ENCODE results near the gene WNT7B. TPM values are rescaled to one million over a fixed set of nuclear protein-coding genes. Genes with fewer than 3 reads are reported as not detected.

WNT7B gene
- total RNA-seq (2021) (0.18 to 0.33 TPM (median 0.23 TPM) in 3 replicates), Bru-seq, nascent RNA (percentile 2 among the genes with signal in this experiment)
- long read RNA-seq, experiment 1: 0 reads
- long read RNA-seq, experiment 2: 0 reads
- long read RNA-seq, experiment 3: 0 reads

DNA sequence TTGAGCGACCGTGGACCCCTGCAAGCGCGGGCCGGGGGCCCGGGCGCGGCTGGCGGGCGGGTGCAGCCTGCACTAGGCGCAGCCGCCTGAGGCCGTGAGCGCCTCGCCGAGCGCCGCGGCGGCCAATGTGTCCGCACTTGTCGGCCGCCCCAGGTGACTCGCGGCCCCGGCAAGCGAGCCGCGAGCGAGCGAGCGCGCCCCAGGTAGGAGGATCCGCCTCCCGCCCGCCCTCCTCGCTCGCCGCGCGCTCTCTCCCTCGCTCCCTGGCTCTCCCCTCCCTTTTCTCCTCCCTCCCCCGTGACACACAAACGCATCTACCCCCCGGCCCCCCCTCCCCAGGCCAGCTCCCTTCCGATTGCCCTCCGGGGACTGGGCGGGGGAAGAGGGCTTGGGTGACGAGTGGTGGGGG, at the start of gene WNT7B:
TSS of gene WNT7B (minus strand) at position 160 of the 409 bp plus-strand sequence. CDS start 408 bp downstream, outside the sequence.
- H3K9me3 Mint-ChIP-seq: no peaks in the 10 kb centered on the region
- H3K4me1 Mint-ChIP-seq: peaks cover 11% of the 10 kb centered on the region
- peaks cover 3% of the 10 kb centered on the region for H3K36me3 Mint-ChIP-seq
- H3K27me3 Mint-ChIP-seq (ENCODE audit: low read depth): peaks cover 53% of the 10 kb centered on the region
- H3K4me3 Mint-ChIP-seq: peak within 1 kb of the TSS; percentile 68
- ChIA-PET POLR2A (no interaction called here), CTCF (interaction anchor here (1.6 kb wide), 1 partner anchor 29 kb away, joined by 8 read pairs; no protein-coding TSS in a partner anchor)
- ATAC-seq: peak; percentile 4
- DNase-seq (ENCODE audit: low spot score): no peak
- TF ChIP-seq, protein P1, sequence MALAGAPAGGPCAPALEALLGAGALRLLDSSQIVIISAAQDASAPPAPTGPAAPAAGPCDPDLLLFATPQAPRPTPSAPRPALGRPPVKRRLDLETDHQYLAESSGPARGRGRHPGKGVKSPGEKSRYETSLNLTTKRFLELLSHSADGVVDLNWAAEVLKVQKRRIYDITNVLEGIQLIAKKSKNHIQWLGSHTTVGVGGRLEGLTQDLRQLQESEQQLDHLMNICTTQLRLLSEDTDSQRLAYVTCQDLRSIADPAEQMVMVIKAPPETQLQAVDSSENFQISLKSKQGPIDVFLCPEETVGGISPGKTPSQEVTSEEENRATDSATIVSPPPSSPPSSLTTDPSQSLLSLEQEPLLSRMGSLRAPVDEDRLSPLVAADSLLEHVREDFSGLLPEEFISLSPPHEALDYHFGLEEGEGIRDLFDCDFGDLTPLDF (CRISPR knock-in tag; IDR thresholded peaks at IDR 0.05): no peak
- TF ChIP-seq MYBL2 (CRISPR knock-in tag; IDR thresholded peaks at IDR 0.05): no peak
- no peak for TF ChIP-seq IRF2 (CRISPR knock-in tag; IDR thresholded peaks at IDR 0.05; ENCODE audit: borderline replicate concordance, low read depth)
- 0 out of 2 replicates have a peak, but pooled peaks have one; percentile 25 for TF ChIP-seq KAT7 (CRISPR knock-in tag; IDR thresholded peaks at IDR 0.05; ENCODE audit: borderline replicate concordance)
- TF ChIP-seq, protein P2, sequence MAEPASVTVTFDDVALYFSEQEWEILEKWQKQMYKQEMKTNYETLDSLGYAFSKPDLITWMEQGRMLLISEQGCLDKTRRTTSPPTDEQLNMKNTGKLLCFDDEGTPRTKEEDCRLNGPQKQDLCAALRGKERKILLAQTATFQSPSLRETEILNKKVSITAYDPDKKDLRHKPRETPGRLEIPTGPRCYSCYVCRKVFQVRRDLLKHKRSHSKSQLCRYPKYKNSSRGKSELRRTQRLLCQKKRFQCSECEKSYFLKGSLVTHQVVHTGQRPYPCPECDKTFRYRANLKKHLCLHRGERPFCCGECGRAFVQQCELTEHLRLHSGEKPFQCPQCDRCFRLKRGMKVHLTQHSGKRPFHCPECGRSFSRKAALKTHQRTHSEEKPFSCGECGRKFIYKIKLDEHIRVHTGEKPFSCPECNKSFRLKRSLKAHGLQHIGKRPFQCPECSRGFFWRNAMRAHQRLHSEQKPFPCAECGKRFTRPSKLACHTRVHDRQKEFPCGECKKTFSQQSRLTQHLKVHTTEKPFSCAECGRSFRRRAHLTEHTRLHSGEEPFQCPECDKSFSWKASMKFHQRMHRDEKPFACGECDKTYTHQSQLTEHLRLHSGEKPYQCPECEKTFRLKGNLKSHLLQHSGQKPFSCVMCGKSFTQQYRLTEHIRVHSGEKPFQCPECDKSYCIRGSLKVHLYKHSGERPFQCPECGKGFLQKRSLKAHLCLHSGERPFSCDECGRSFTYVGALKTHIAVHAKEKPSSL (CRISPR knock-in tag; conservative IDR thresholded peaks at IDR 0.05): no peak
- no peak within 1 kb of the TSS for H3K27ac Mint-ChIP-seq

DNA sequence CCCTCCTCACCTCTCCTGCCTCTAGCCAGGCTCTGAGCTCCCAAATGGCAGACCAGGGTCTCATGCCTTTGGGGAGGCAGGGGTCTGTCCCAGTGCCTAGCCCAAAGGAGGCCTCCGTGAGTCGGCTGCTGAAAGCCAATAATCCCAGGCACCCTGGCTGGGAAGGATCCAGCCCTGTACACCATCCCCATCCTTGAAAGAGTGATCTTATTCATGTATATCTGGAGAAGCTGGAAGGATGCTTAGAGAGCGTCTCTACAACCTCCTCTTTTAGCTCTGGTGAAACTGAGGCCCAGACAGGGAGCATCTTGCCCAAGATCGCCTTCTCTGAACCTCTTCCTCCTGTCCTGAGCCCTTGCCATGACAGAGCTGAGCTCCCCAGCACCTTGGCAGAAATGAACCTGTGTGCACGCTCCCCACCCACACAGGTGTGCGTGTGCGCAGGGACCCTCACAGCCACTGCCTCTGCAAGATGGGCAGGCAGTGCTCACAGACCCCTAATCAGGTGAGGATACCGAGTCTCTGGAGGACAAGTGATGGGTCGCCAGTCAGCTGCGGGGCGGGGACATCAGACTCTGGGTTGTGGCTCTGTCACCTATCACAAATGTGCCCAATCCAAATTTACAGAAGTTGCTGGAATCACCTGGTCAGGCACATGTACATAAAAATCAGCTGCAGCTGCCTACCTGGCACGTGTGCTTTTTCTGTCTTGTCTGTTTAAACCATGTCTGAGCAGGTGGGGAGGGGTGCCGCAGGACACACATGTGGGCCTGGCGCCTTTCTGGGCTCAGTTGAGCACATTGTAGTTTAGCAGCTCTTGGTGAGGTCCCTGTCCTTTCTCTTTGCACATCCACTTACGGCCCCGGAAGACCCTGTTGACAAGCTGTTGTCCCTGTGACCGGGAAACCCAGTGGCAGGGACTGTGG, 49.3 kb upstream of the WNT7B start:
- POLR2A ChIA-PET: interaction anchor here (1.9 kb wide), 1 partner anchor 10 kb away, joined by 6 read pairs; no protein-coding TSS in a partner anchor
- no peak overlapping the region for H3K27ac Mint-ChIP-seq
- TF ChIP-seq, protein P3, sequence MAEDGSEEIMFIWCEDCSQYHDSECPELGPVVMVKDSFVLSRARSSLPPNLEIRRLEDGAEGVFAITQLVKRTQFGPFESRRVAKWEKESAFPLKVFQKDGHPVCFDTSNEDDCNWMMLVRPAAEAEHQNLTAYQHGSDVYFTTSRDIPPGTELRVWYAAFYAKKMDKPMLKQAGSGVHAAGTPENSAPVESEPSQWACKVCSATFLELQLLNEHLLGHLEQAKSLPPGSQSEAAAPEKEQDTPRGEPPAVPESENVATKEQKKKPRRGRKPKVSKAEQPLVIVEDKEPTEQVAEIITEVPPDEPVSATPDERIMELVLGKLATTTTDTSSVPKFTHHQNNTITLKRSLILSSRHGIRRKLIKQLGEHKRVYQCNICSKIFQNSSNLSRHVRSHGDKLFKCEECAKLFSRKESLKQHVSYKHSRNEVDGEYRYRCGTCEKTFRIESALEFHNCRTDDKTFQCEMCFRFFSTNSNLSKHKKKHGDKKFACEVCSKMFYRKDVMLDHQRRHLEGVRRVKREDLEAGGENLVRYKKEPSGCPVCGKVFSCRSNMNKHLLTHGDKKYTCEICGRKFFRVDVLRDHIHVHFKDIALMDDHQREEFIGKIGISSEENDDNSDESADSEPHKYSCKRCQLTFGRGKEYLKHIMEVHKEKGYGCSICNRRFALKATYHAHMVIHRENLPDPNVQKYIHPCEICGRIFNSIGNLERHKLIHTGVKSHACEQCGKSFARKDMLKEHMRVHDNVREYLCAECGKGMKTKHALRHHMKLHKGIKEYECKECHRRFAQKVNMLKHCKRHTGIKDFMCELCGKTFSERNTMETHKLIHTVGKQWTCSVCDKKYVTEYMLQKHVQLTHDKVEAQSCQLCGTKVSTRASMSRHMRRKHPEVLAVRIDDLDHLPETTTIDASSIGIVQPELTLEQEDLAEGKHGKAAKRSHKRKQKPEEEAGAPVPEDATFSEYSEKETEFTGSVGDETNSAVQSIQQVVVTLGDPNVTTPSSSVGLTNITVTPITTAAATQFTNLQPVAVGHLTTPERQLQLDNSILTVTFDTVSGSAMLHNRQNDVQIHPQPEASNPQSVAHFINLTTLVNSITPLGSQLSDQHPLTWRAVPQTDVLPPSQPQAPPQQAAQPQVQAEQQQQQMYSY (CRISPR knock-in tag; IDR thresholded peaks at IDR 0.05): no peak
- TF ChIP-seq, protein P4, sequence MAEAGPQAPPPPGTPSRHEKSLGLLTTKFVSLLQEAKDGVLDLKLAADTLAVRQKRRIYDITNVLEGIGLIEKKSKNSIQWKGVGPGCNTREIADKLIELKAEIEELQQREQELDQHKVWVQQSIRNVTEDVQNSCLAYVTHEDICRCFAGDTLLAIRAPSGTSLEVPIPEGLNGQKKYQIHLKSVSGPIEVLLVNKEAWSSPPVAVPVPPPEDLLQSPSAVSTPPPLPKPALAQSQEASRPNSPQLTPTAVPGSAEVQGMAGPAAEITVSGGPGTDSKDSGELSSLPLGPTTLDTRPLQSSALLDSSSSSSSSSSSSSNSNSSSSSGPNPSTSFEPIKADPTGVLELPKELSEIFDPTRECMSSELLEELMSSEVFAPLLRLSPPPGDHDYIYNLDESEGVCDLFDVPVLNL (CRISPR knock-in tag; IDR thresholded peaks at IDR 0.05; ENCODE audit: borderline replicate concordance, low read depth): no peak
- TF ChIP-seq GRHL2 (CRISPR knock-in tag; IDR thresholded peaks at IDR 0.05; ENCODE audit: insufficient replicate concordance, severe bottlenecking) (no peak), TEAD1 (CRISPR knock-in tag; IDR thresholded peaks at IDR 0.05) (no peak), ZNF396 (CRISPR knock-in tag; IDR thresholded peaks at IDR 0.05; ENCODE audit: borderline replicate concordance) (no peak), EMX1 (CRISPR knock-in tag; IDR thresholded peaks at IDR 0.05) (no peak), ESRRA (CRISPR knock-in tag; IDR thresholded peaks at IDR 0.05; ENCODE audit: borderline replicate concordance) (no peak)
- TF ChIP-seq, protein P1 (CRISPR knock-in tag; IDR thresholded peaks at IDR 0.05): no peak
- TF ChIP-seq, protein P5, sequence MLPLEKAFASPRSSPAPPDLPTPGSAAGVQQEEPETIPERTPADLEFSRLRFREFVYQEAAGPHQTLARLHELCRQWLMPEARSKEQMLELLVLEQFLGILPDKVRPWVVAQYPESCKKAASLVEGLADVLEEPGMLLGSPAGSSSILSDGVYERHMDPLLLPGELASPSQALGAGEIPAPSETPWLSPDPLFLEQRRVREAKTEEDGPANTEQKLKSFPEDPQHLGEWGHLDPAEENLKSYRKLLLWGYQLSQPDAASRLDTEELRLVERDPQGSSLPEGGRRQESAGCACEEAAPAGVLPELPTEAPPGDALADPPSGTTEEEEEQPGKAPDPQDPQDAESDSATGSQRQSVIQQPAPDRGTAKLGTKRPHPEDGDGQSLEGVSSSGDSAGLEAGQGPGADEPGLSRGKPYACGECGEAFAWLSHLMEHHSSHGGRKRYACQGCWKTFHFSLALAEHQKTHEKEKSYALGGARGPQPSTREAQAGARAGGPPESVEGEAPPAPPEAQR (CRISPR knock-in tag; IDR thresholded peaks at IDR 0.05): no peak
- H3K9me3 Mint-ChIP-seq: no peaks in the 10 kb centered on the region
- H3K4me3 Mint-ChIP-seq: peak overlapping the region; percentile 76
- ATAC-seq (no peak), DNase-seq (ENCODE audit: low spot score) (peak; percentile 9)
- peaks cover 18% of the 10 kb centered on the region for H3K4me1 Mint-ChIP-seq
- H3K36me3 Mint-ChIP-seq: no peaks in the 10 kb centered on the region
- H3K27me3 Mint-ChIP-seq (ENCODE audit: low read depth): peaks cover 47% of the 10 kb centered on the region
- CTCF ChIA-PET: interaction anchor here (0.8 to 8.7 kb wide), 5 partner anchors 10 to 90 kb away, joined by 4 to 65 read pairs (median 13); no protein-coding TSS in a partner anchor
